Liver (tissue), 9 donors: Measurements from ENCODE around the gene PTPN20. TPM values are rescaled to one million over a fixed set of nuclear protein-coding genes. Genes with fewer than 3 reads are reported as not detected.

Source experiments
- DNase-seq: peaks from one replicate; pipeline ENCODE4 v3.0.0-alpha.2; 2017; ENCODE audit warnings: low spot score
- H3K27ac ChIP-seq, 2 donors: one replicate each; pipeline ENCODE4 v1.7.0; 2013; ENCODE audit warnings: inconsistent platforms in 2 of 2, low read length in 2 of 2, control low read depth in 1 of 2, low read depth in 1 of 2, mild to moderate bottlenecking in 1 of 2
- H3K27me3 ChIP-seq, 4 donors: one replicate each; pipeline versions ENCODE4 v1.6.1 to v1.7.0; 2013; ENCODE audit warnings: low read length in 3 of 4, inconsistent platforms in 1 of 4, mild to moderate bottlenecking in 1 of 4, moderate library complexity in 1 of 4; ENCODE audit not compliant: control insufficient read depth in 4 of 4, insufficient read depth in 4 of 4
- H3K36me3 ChIP-seq, 4 donors: one replicate each; pipeline versions ENCODE4 v1.6.1 to v1.7.0; 2013; ENCODE audit warnings: low read length in 3 of 4, mild to moderate bottlenecking in 3 of 4, low read depth in 1 of 4, moderate library complexity in 1 of 4; ENCODE audit not compliant: control insufficient read depth in 4 of 4, insufficient read depth in 3 of 4
- H3K4me1 ChIP-seq, 4 donors: one replicate each; pipeline versions ENCODE4 v1.6.1 to v1.7.0; 2013; ENCODE audit warnings: low read length in 3 of 4, mild to moderate bottlenecking in 3 of 4, moderate library complexity in 1 of 4; ENCODE audit not compliant: control insufficient read depth in 4 of 4, insufficient read depth in 4 of 4
- H3K4me3 ChIP-seq, 3 donors: one replicate each; pipeline versions ENCODE4 v1.6.1 to v1.7.0; 2013; ENCODE audit warnings: low read length in 3 of 3, control low read depth in 1 of 3, low read depth in 1 of 3, mild to moderate bottlenecking in 1 of 3
- H3K9ac ChIP-seq, 2 donors: one replicate each; pipeline ENCODE4 v1.7.0; 2013; ENCODE audit warnings: low read length in 2 of 2, mild to moderate bottlenecking in 2 of 2, moderate library complexity in 2 of 2, control low read depth in 1 of 2, low read depth in 1 of 2
- H3K9me3 ChIP-seq, 4 donors: one replicate each; pipeline versions ENCODE4 v1.6.1 to v1.7.0; 2013; ENCODE audit warnings: low read length in 3 of 4; ENCODE audit not compliant: control insufficient read depth in 4 of 4
- ATF3 ChIP-seq: IDR thresholded peaks from 2 replicates; pipeline ENCODE4 v1.6.1; 2016; ENCODE audit warnings: antibody characterized with exemption
- EGR1 ChIP-seq, 2 donors: IDR thresholded peaks; 2 replicates each; pipeline ENCODE4 v1.6.1; 2016 to 2018; ENCODE audit warnings: antibody characterized with exemption in 2 of 2, low read depth in 2 of 2
- FOXA1 ChIP-seq: IDR thresholded peaks from 2 replicates; pipeline ENCODE4 v1.6.1; 2016; ENCODE audit warnings: antibody characterized with exemption
- FOXA2 ChIP-seq: IDR thresholded peaks from 2 replicates; pipeline ENCODE4 v1.6.1; 2016; ENCODE audit warnings: antibody characterized with exemption
- GABPA ChIP-seq, 2 donors: IDR thresholded peaks in 1 of 2; conservative IDR thresholded peaks in 1 of 2; 2 replicates each; pipeline ENCODE4 v1.6.1; 2016; ENCODE audit warnings: antibody characterized with exemption in 2 of 2, mild to moderate bottlenecking in 1 of 2, moderate library complexity in 1 of 2
- HNF4A ChIP-seq, 2 donors: conservative IDR thresholded peaks; 2 replicates each; pipeline ENCODE4 v1.6.1; 2016; ENCODE audit warnings: antibody characterized with exemption in 2 of 2, mild to moderate bottlenecking in 2 of 2
- HNF4G ChIP-seq: IDR thresholded peaks from 2 replicates; pipeline ENCODE4 v1.6.1; 2016; ENCODE audit warnings: antibody characterized with exemption
- JUND ChIP-seq, 2 donors: IDR thresholded peaks; 2 replicates each; pipeline ENCODE4 v1.6.1; 2016; ENCODE audit warnings: antibody characterized with exemption in 2 of 2
- NR2F2 ChIP-seq: IDR thresholded peaks from 2 replicates; pipeline ENCODE4 v1.6.1; 2016; ENCODE audit warnings: antibody characterized with exemption
- RAD21 ChIP-seq, 2 donors: IDR thresholded peaks; 2 replicates each; pipeline ENCODE4 v1.6.1; 2016; ENCODE audit warnings: antibody characterized with exemption in 2 of 2, mild to moderate bottlenecking in 2 of 2
- SP1 ChIP-seq: IDR thresholded peaks from 2 replicates; pipeline ENCODE4 v1.6.1; 2018; ENCODE audit warnings: antibody characterized with exemption, mild to moderate bottlenecking
- TAF1 ChIP-seq: conservative IDR thresholded peaks from 2 replicates; pipeline ENCODE4 v1.6.1; 2016; ENCODE audit warnings: antibody characterized with exemption, mild to moderate bottlenecking
- ZBTB33 ChIP-seq: IDR thresholded peaks from 2 replicates; pipeline ENCODE4 v1.6.1; 2016; ENCODE audit warnings: antibody characterized with exemption
- WGBS: extraction: QIAGEN DNeasy Blood & Tissue Kit; methylation state at CpG from one replicate; pipeline ENCODE4 v1.1.7; 2013; 5-methylcytosine and 5-hydroxymethylcytosine counted together
- polyA plus RNA-seq, 2 donors: library from polyadenylated mRNA; stranded (reverse) in 1 of 2; unstranded in 1 of 2; fragments of 200-250 nt in 1 of 2; fragments of >200 nt in 1 of 2; fragmentation: Nextera tagmentation in 1 of 2; extraction: Ambion mirVana in 1 of 2; gene quantifications; one replicate each; pipeline versions ENCODE4 v1.2.1 to v1.2.3, GENCODE V29; 2013 to 2015
- total RNA-seq, 2 donors: library from RNA; depleted of rRNA; stranded (reverse); fragments of >200 nt; gene quantifications; one replicate each; pipeline ENCODE4 v1.2.3, GENCODE V29; 2014
- TF ChIP-seq, protein P1 (sequence below): fragments of 150-350 bp; IDR thresholded peaks from 2 replicates; pipeline ENCODE4 v1.5.1; 2017; ENCODE audit warnings: improper control_type of control experiment, low read depth, low read length; ENCODE audit not compliant: missing input control
- TF ChIP-seq, protein P2 (sequence below): IDR thresholded peaks from 2 replicates; pipeline ENCODE4 v1.6.1; 2016; ENCODE audit warnings: antibody characterized with exemption, mild to moderate bottlenecking
- donor health status: healthy.
- donor health status: healthy.
- donor health status: healthy.
- donor health status: healthy.
- donor health status: healthy.

PTPN20 gene
- total and polyA plus RNA-seq, 4 donors, result 0.28 to 1.4 (median 0.80) TPM

- WGBS, result 85% methylated on average over 4 of the region's 4 CpGs
- Histone ChIP-seq H3K36me3 (no peaks in the 10 kb centered on the region), H3K9me3 (no peaks in the 10 kb centered on the region), H3K27ac (no peak overlapping the region), H3K4me3 (no peak overlapping the region), H3K27me3 (peaks cover 0 to 7% (median 0%) of the 10 kb centered on the region in 4 donors), H3K4me1 (no peaks in the 10 kb centered on the region), H3K9ac (no peak overlapping the region)
- TF ChIP-seq FOXA2 (no peak), HNF4A (conservative IDR thresholded peaks at IDR 0.05) (no peak)
- no peak for DNase-seq
Measured at GRCh38 chr10:47040681-47041080, 129.5 kb downstream of the PTPN20 start.

DNA sequence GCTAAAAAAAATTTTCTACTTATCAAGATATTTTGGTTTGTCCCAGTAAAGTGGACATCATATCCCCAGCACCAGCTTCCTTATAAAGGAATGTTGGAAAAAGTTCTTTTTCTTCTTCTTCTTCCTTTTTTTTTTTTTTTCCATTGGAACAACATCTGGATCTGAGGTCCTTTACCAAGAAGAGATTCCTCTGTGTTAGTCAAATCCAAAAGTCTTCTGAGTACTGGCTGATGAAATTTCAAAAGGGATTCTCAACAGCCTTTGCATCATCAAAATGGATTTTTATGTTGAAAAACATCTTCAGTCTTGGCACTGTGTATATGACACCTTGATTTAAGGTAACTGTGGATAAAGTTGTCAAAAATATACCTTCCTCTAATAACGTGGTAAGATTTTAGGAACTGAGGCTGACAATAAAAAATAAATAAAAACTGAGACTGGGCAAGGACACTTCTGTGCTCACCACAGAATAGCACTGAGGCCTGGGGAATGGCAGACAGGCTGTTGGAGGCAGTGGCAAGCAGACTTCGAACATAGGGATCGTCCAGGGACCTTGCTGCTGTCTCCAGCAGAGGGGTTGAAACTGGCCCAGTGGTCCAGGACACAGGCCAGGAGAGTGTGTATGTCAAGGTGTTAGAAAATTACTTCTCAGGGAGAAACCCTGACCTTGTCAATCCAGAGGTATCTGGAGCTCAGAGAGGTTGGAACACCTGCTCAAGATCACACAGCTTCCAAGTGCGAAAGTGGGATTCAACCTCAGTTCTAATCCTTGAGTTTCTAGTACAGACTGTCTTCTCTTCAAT, 130.4 kb downstream of the PTPN20 start:
- no peaks in the 10 kb centered on the region for H3K36me3 ChIP-seq
- TF ChIP-seq JUND (IDR thresholded peaks at IDR 0.05) (no peak), SP1 (no peak), FOXA1 (no peak), FOXA2 (no peak), HNF4G (no peak), HNF4A (conservative IDR thresholded peaks at IDR 0.05) (no peak), ZBTB33 (no peak), TAF1 (no peak), GABPA (IDR thresholded peaks at IDR 0.05 in 1 of 2, conservative IDR thresholded peaks at IDR 0.05 in 1 of 2) (no peak), NR2F2 (no peak), ATF3 (no peak), RAD21 (IDR thresholded peaks at IDR 0.05) (no peak), EGR1 (IDR thresholded peaks at IDR 0.05; ENCODE audit: low read depth in 2 of 2) (no peak)
- TF ChIP-seq, protein P1, sequence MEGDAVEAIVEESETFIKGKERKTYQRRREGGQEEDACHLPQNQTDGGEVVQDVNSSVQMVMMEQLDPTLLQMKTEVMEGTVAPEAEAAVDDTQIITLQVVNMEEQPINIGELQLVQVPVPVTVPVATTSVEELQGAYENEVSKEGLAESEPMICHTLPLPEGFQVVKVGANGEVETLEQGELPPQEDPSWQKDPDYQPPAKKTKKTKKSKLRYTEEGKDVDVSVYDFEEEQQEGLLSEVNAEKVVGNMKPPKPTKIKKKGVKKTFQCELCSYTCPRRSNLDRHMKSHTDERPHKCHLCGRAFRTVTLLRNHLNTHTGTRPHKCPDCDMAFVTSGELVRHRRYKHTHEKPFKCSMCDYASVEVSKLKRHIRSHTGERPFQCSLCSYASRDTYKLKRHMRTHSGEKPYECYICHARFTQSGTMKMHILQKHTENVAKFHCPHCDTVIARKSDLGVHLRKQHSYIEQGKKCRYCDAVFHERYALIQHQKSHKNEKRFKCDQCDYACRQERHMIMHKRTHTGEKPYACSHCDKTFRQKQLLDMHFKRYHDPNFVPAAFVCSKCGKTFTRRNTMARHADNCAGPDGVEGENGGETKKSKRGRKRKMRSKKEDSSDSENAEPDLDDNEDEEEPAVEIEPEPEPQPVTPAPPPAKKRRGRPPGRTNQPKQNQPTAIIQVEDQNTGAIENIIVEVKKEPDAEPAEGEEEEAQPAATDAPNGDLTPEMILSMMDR, result no peak
- TF ChIP-seq, protein P2, sequence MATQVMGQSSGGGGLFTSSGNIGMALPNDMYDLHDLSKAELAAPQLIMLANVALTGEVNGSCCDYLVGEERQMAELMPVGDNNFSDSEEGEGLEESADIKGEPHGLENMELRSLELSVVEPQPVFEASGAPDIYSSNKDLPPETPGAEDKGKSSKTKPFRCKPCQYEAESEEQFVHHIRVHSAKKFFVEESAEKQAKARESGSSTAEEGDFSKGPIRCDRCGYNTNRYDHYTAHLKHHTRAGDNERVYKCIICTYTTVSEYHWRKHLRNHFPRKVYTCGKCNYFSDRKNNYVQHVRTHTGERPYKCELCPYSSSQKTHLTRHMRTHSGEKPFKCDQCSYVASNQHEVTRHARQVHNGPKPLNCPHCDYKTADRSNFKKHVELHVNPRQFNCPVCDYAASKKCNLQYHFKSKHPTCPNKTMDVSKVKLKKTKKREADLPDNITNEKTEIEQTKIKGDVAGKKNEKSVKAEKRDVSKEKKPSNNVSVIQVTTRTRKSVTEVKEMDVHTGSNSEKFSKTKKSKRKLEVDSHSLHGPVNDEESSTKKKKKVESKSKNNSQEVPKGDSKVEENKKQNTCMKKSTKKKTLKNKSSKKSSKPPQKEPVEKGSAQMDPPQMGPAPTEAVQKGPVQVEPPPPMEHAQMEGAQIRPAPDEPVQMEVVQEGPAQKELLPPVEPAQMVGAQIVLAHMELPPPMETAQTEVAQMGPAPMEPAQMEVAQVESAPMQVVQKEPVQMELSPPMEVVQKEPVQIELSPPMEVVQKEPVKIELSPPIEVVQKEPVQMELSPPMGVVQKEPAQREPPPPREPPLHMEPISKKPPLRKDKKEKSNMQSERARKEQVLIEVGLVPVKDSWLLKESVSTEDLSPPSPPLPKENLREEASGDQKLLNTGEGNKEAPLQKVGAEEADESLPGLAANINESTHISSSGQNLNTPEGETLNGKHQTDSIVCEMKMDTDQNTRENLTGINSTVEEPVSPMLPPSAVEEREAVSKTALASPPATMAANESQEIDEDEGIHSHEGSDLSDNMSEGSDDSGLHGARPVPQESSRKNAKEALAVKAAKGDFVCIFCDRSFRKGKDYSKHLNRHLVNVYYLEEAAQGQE, result no peak
- H3K9ac ChIP-seq, result no peak overlapping the region
- H3K4me1 ChIP-seq, result no peaks in the 10 kb centered on the region
- peaks cover 0 to 7% (median 0%) of the 10 kb centered on the region in 4 donors for H3K27me3 ChIP-seq
- H3K4me3 ChIP-seq, result no peak overlapping the region
- WGBS, result 86% methylated on average over 4 of the region's 4 CpGs
- H3K9me3 ChIP-seq, result no peaks in the 10 kb centered on the region
- no peak overlapping the region for H3K27ac ChIP-seq
- DNase-seq, result no peak
